Subcutaneous adipose tissue (tissue), 4 donors: ENCODE measurements around the gene IL17RB. TPM values are rescaled to one million over a fixed set of nuclear protein-coding genes. Genes with fewer than 3 reads are reported as not detected.

ENCODE experiments used
- CTCF ChIP-seq: fragments of 450-650 bp; IDR thresholded peaks from one replicate; pipeline ENCODE4 v1.5.1; 2016; ENCODE audit warnings: low read depth, mild to moderate bottlenecking, control low read depth, antibody characterized with exemption, moderate library complexity
- total RNA-seq, 4 donors: library from RNA; depleted of rRNA; stranded (reverse); fragments of >200 nt; gene quantifications; one replicate each; pipeline ENCODE4 v1.1.0, GENCODE V29; 2016

The IL17RB gene
- total RNA-seq, 4 donors from 2014 or later = 0.49 to 1.4 (median 1.1) TPM; not detected in 1

GRCh38 chr3:53815067-53815466 lies 31.3 kb upstream of the IL17RB start:
- no peak for TF ChIP-seq CTCF

- TF ChIP-seq CTCF = no peak
Measured at GRCh38 chr3:53815651-53816050, 30.7 kb upstream of the IL17RB start.

- no peak for TF ChIP-seq CTCF
Measured at GRCh38 chr3:53816425-53816824, 29.9 kb upstream of the IL17RB start.

- no peak for TF ChIP-seq CTCF
Measured at GRCh38 chr3:53817211-53817610, 29.2 kb upstream of the IL17RB start.

GRCh38 chr3:53817809-53818208 lies 28.6 kb upstream of the IL17RB start:
- no peak for TF ChIP-seq CTCF

GRCh38 chr3:53818221-53819162 lies 27.9 kb upstream of the IL17RB start:
- no peak for TF ChIP-seq CTCF

- TF ChIP-seq CTCF = no peak
Measured at GRCh38 chr3:53819163-53819868, 27.1 kb upstream of the IL17RB start.
